D721Med (cell line): ENCODE results near the gene KDR.

Source experiments
- DNase-seq: peaks from one replicate; pipeline ENCODE4 v3.0.0; 2011; ENCODE audit warnings: low spot score; ENCODE audit not compliant: insufficient read length
- FAIRE-seq: peaks from 2 replicates; lab custom pipeline; 2011; peaks lifted over from hg19 to GRCh38; lab: Jason Lieb, UNC
- CTCF ChIP-seq: IDR thresholded peaks from 2 replicates; pipeline ENCODE4 v1.5.1; 2012; ENCODE audit warnings: mild to moderate bottlenecking, control low read depth; ENCODE audit not compliant: insufficient read depth; ENCODE audit errors: missing control alignments

Gene KDR

GRCh38 chr4:55032179-55032578 lies 93.2 kb downstream of the KDR start:
- TF ChIP-seq CTCF = no peak
- DNase-seq (no peak), FAIRE-seq (no peak)

GRCh38 chr4:55031158-55031557 lies 94.2 kb downstream of the KDR start:
- TF ChIP-seq CTCF = no peak
- no peak for FAIRE-seq
- DNase-seq = no peak

- DNase-seq = no peak
- no peak for TF ChIP-seq CTCF
- peak; percentile 92 for FAIRE-seq
Measured at GRCh38 chr4:55030589-55030988, 94.8 kb downstream of the KDR start.

- FAIRE-seq (no peak), DNase-seq (no peak)
- TF ChIP-seq CTCF = no peak
Measured at GRCh38 chr4:55029821-55030503, 95.4 kb downstream of the KDR start.

- no peak for TF ChIP-seq CTCF
- no peak for FAIRE-seq
Measured at GRCh38 chr4:55029321-55029720, 96.1 kb downstream of the KDR start.

More at GRCh38 chr4:55029321-55029720, 96.1 kb downstream of the KDR start:
- DNase-seq = no peak
